ENCODE measurements around the gene CD93. TPM values are rescaled to one million over a fixed set of nuclear protein-coding genes. Genes with fewer than 3 reads are reported as not detected.

Gene CD93
- total and polyA plus RNA-seq, 4 donors: 1.5 to 16.0 (median 11.9) TPM

GRCh38 chr20:23035731-23036130 lies 50.4 kb downstream of the CD93 start:
- Histone ChIP-seq H3K9me3 (ENCODE audit: control insufficient read depth in 4 of 4, low read length in 3 of 4) (peaks cover 0 to 2% (median 0%) of the 10 kb centered on the region in 4 donors), H3K27ac (ENCODE audit: low read depth in 1 of 2, low read length in 2 of 2) (no peak overlapping the region), H3K4me1 (ENCODE audit: control insufficient read depth in 4 of 4, insufficient read depth in 4 of 4, low read length in 3 of 4) (no peaks in the 10 kb centered on the region), H3K27me3 (ENCODE audit: control insufficient read depth in 4 of 4, insufficient read depth in 4 of 4, low read length in 3 of 4) (peaks cover 0 to 3% (median 2%) of the 10 kb centered on the region in 4 donors), H3K36me3 (ENCODE audit: control insufficient read depth in 4 of 4, insufficient read depth in 3 of 4, low read depth in 1 of 4, low read length in 3 of 4) (no peaks in the 10 kb centered on the region), H3K9ac (ENCODE audit: low read depth in 1 of 2, low read length in 2 of 2) (no peak overlapping the region), H3K4me3 (ENCODE audit: low read depth in 1 of 3, low read length in 3 of 3) (no peak overlapping the region)
- TF ChIP-seq SP1 (IDR thresholded peaks at IDR 0.05) (no peak), ATF3 (IDR thresholded peaks at IDR 0.05) (no peak), EGR1 (IDR thresholded peaks at IDR 0.05; ENCODE audit: low read depth in 2 of 2) (no peak), FOXA1 (IDR thresholded peaks at IDR 0.05) (no peak), CTCF (IDR thresholded peaks at IDR 0.05; ENCODE audit: low read depth, low read length, missing input control) (no peak), TAF1 (conservative IDR thresholded peaks at IDR 0.05) (no peak), NR2F2 (IDR thresholded peaks at IDR 0.05) (no peak), REST (IDR thresholded peaks at IDR 0.05) (no peak), RXRA (IDR thresholded peaks at IDR 0.05) (no peak), FOXA2 (IDR thresholded peaks at IDR 0.05) (no peak), HNF4G (IDR thresholded peaks at IDR 0.05) (no peak), MAX (IDR thresholded peaks at IDR 0.05) (no peak), YY1 (IDR thresholded peaks at IDR 0.05) (no peak), ZBTB33 (IDR thresholded peaks at IDR 0.05) (no peak), HNF4A (conservative IDR thresholded peaks at IDR 0.05) (no peak), GABPA (IDR thresholded peaks at IDR 0.05 in 1 of 2, conservative IDR thresholded peaks at IDR 0.05 in 1 of 2) (no peak), JUND (IDR thresholded peaks at IDR 0.05) (no peak), RAD21 (IDR thresholded peaks at IDR 0.05) (no peak)
- DNase-seq (ENCODE audit: low spot score): no peak
- WGBS: 87% methylated on average over 41 of the region's 41 CpGs
